COLO668 (cell line): ENCODE data around the gene HLF.

Source experiments
- DNase-seq: peaks from one replicate; lab custom pipeline; 2025; ENCODE audit not compliant: unreplicated experiment; lab: John Stamatoyannopoulos, UW

HLF gene

GRCh38 chr17:55264645-55265298 is at the start of gene HLF:
TSS of gene HLF (plus strand) at chr17:55264960. CDS start at chr17:55265485, 525 bp downstream.
- DNase-seq = peak; percentile 90

GRCh38 chr17:55215711-55216110 is 49.0 kb upstream of the HLF start:
- DNase-seq = no peak

- no peak for DNase-seq
These were observed 47.9 kb upstream of the HLF start for GRCh38 chr17:55216888-55217287.

GRCh38 chr17:55219459-55219858 is 45.3 kb upstream of the HLF start:
- no peak for DNase-seq

- no peak for DNase-seq
These were observed 44.8 kb upstream of the HLF start for GRCh38 chr17:55219934-55220333.

- DNase-seq = no peak
These were observed 41.2 kb upstream of the HLF start for GRCh38 chr17:55223524-55223923.

- no peak for DNase-seq
These were observed 40.0 kb upstream of the HLF start for GRCh38 chr17:55224746-55225145.

GRCh38 chr17:55225237-55225636 is 39.5 kb upstream of the HLF start:
- no peak for DNase-seq

GRCh38 chr17:55228683-55229192 is 36.0 kb upstream of the HLF start:
- DNase-seq = no peak

GRCh38 chr17:55229276-55229675 is 35.5 kb upstream of the HLF start:
- DNase-seq = no peak

- DNase-seq = no peak
These were observed 34.0 kb upstream of the HLF start for GRCh38 chr17:55230716-55231115.

GRCh38 chr17:55233840-55234239 is 30.9 kb upstream of the HLF start:
- DNase-seq = no peak

- DNase-seq = no peak
These were observed 28.4 kb upstream of the HLF start for GRCh38 chr17:55236316-55236715.

GRCh38 chr17:55237268-55237667 is 27.5 kb upstream of the HLF start:
- no peak for DNase-seq

- DNase-seq = no peak
These were observed 26.9 kb upstream of the HLF start for GRCh38 chr17:55237841-55238178.

GRCh38 chr17:55238179-55238930 is 26.4 kb upstream of the HLF start:
- DNase-seq = peak; percentile 91

GRCh38 chr17:55238931-55239297 is 25.8 kb upstream of the HLF start:
- peak; percentile 25 for DNase-seq

- DNase-seq = no peak
These were observed 23.7 kb upstream of the HLF start for GRCh38 chr17:55241097-55241496.

GRCh38 chr17:55242476-55242875 is 22.3 kb upstream of the HLF start:
- no peak for DNase-seq

- DNase-seq = no peak
These were observed 18.8 kb upstream of the HLF start for GRCh38 chr17:55245986-55246385.

GRCh38 chr17:55246583-55246982 is 18.2 kb upstream of the HLF start:
- no peak for DNase-seq

GRCh38 chr17:55248077-55248476 is 16.7 kb upstream of the HLF start:
- DNase-seq = no peak

GRCh38 chr17:55249861-55250260 is 14.9 kb upstream of the HLF start:
- DNase-seq = no peak
